ENCODE data around the gene AARS2.
A peak's percentile ranks its signal among the peaks of the same experiment; 100 is the strongest.

AARS2 gene

GRCh38 chr6:44250718-44251123, 62.4 kb downstream of the AARS2 start:
- TF ChIP-seq POLR2AphosphoS5 (IDR thresholded peaks at IDR 0.05; ENCODE audit: low read depth, low read length) (peak; percentile 17), REST (IDR thresholded peaks at IDR 0.05; ENCODE audit: insufficient read depth in 1 of 2, low read depth in 2 of 2, low read length in 2 of 2) (no peak), FOXP2 (optimal IDR thresholded peaks at IDR 0.05; ENCODE audit: borderline replicate concordance, extremely low read depth, extremely low read length, insufficient read depth) (no peak), SIN3A (IDR thresholded peaks at IDR 0.05; ENCODE audit: borderline replicate concordance, insufficient read depth, low read length) (no peak), TAF1 (IDR thresholded peaks at IDR 0.05; ENCODE audit: borderline replicate concordance, insufficient read depth, low read length) (no peak)

- TF ChIP-seq POLR2AphosphoS5 (IDR thresholded peaks at IDR 0.05; ENCODE audit: low read depth, low read length) = peak; percentile 18
- TF ChIP-seq REST (IDR thresholded peaks at IDR 0.05; ENCODE audit: insufficient read depth in 1 of 2, low read depth in 2 of 2, low read length in 2 of 2) = no peak
These were observed 63.0 kb downstream of the AARS2 start for GRCh38 chr6:44250067-44250717.

All from PFSK-1 (cell line).